Measurements from ENCODE around the gene CYBC1. TPM values are rescaled to one million over a fixed set of nuclear protein-coding genes. Genes with fewer than 3 reads are reported as not detected.

The CYBC1 gene
- total RNA-seq, 1 experiment from 2014 or later = 174 TPM

DNA sequence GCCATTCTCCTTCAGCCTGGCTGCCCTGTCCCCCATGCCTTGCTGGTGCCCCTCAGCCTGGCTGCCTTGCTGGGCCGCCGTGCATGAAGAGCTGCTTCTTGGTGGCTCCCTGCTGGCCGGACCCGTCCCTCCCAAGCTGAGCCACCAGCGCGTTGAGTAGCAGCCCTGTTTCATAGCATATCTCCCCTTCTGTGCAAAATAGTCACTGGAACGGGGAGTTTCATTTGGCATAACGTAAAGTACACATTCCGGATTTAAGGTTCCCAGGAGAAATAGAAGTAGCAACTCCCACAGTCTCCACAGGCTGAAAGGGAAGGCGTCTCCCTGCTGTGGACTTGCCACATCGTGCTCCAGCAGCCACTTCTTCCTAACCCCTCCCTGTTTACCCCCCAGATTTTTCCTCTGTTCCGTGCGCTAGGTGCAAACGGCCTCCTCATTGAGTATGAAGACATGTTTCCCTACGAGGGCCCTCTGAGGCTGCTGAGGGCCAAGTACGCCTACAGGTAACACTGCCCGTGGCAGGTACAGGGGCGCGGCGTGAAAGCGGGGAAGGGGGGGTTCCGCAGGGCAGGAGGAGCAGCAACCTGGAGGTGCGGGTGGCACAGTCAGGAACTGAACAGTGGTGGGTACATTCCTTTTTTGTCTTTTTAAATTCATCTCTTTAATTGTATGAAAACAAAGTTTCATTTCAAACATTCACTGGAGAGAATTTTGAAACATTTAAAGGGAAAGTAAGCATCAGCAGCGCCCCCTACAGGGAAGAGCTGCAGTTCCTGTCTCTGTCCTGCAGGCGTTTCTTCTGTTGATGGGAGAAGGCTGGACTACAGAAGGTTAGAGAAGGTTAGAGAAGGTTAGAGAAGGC lies 26.3 kb downstream of the CYBC1 start:
- TF ChIP-seq CTCF (IDR thresholded peaks at IDR 0.05) (peak; percentile 83), SIN3A (IDR thresholded peaks at IDR 0.05; ENCODE audit: borderline replicate concordance, insufficient read depth, low read depth, low read length) (no peak), REST (IDR thresholded peaks at IDR 0.05; ENCODE audit: insufficient read depth in 1 of 2, low read depth in 2 of 2, low read length in 1 of 2) (no peak)
- ATAC-seq (peak; percentile 54; the same call in 1 of the 2 replicates), DNase-seq (ENCODE audit: low read depth, low spot score) (no peak)
- no peaks in the 10 kb centered on the region; the same call in 1 of the 2 replicates for H3K36me3 ChIP-seq (ENCODE audit: control insufficient read depth, insufficient read depth, low read length)
- H3K9me3 ChIP-seq (ENCODE audit: control insufficient read depth, insufficient read depth, low read depth, low read length) = no peaks in the 10 kb centered on the region
- intact Hi-C loops (cut with micrococcal nuclease; ENCODE audit: unreplicated experiment) (no loop called here), in situ Hi-C loops (cut with HindIII; ENCODE audit: low pct_unique_long_range_greater_than_20kb, low sequenced_read_pairs) (no loop called here)
- H3K27ac ChIP-seq (ENCODE audit: low read length) = no peak overlapping the region
- ChIA-PET CTCF (no interaction called here), POLR2A (no interaction called here)
- H3K4me3 ChIP-seq (ENCODE audit: low read depth in 2 of 2, low read length in 2 of 2) = no peak overlapping the region
- peaks cover 6% of the 10 kb centered on the region for H3K4me1 ChIP-seq (ENCODE audit: control insufficient read depth, insufficient read depth, low read length)
- BruUV-seq (replicated peaks) = no TSS peak
- no peaks in the 10 kb centered on the region for H3K27me3 ChIP-seq (ENCODE audit: control insufficient read depth, insufficient read depth, low read length)

DNA sequence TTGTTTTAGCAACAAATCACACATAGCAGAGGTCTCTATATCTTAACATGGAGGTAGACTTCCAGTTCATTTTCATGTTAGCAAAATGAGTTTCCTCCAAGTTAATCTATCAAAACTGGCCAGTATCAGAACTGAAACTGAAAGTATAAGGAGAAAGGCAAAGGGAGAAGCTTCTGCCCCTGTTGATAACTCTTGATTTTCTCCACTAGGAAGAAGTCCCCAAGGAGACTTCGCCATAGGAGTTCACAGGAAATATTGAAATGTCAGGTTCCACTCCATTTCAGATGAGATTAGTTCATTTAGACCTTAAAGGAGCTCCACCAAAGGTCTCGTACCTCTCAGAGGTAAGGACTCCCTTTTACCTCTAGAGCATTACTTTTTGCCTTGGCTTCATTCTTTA lies 31.0 kb downstream of the CYBC1 start:
- H3K27ac ChIP-seq (ENCODE audit: low read length) = peak overlapping the region; percentile 86
- DNase-seq (ENCODE audit: low read depth, low spot score) (no peak), ATAC-seq (no peak)
- CTCF ChIA-PET = no interaction called here
- H3K9me3 ChIP-seq (ENCODE audit: control insufficient read depth, insufficient read depth, low read depth, low read length) = no peaks in the 10 kb centered on the region
- no TSS peak for BruUV-seq (replicated peaks)
- intact Hi-C loops (cut with micrococcal nuclease; ENCODE audit: unreplicated experiment) (no loop called here), in situ Hi-C loops (cut with HindIII; ENCODE audit: low pct_unique_long_range_greater_than_20kb, low sequenced_read_pairs) (loop anchor here (5.0 kb wide), 1 partner anchor 72 kb away; no protein-coding TSS in a partner anchor)
- no peaks in the 10 kb centered on the region for H3K27me3 ChIP-seq (ENCODE audit: control insufficient read depth, insufficient read depth, low read length)
- H3K4me1 ChIP-seq (ENCODE audit: control insufficient read depth, insufficient read depth, low read length) = peaks cover 12% of the 10 kb centered on the region
- H3K36me3 ChIP-seq (ENCODE audit: control insufficient read depth, insufficient read depth, low read length) = peaks cover 3% of the 10 kb centered on the region; the same call in 1 of the 2 replicates
- POLR2A ChIA-PET = no interaction called here
- H3K4me3 ChIP-seq (ENCODE audit: low read depth in 2 of 2, low read length in 2 of 2) = peak overlapping the region; percentile 86 to 98; a peak in 3 of 4 replicates
- TF ChIP-seq CTCF (IDR thresholded peaks at IDR 0.05) (no peak), SIN3A (IDR thresholded peaks at IDR 0.05; ENCODE audit: borderline replicate concordance, insufficient read depth, low read depth, low read length) (no peak), TCF7L2 (IDR thresholded peaks at IDR 0.05; ENCODE audit: low read depth, low read length) (no peak), REST (IDR thresholded peaks at IDR 0.05; ENCODE audit: insufficient read depth in 1 of 2, low read depth in 2 of 2, low read length in 1 of 2) (no peak), POLR2AphosphoS5 (IDR thresholded peaks at IDR 0.05; ENCODE audit: low read depth, low read length) (no peak)

All from Panc1 (cell line).